NB4 (cell line): Measurements from ENCODE around the gene PCDHB7.
"Not testable (repeated sequence)": the region's sequence is repeated elsewhere in the genome, so short reads cannot be mapped to it uniquely, and the experiment has no call there.

Experiments used
- MAX ChIP-seq: IDR thresholded peaks from 2 replicates; pipeline ENCODE4 v1.6.1; 2011; ENCODE audit warnings: low read depth, low read length
- MYC ChIP-seq: IDR thresholded peaks from 2 replicates; pipeline ENCODE4 v1.6.1; 2011; ENCODE audit warnings: low read depth, low read length
- POLR2A ChIP-seq: IDR thresholded peaks from 2 replicates; pipeline ENCODE4 v1.6.1; 2011; ENCODE audit warnings: mild to moderate bottlenecking; ENCODE audit not compliant: insufficient read length; ENCODE audit errors: extremely low read depth
- TF ChIP-seq, protein P1 (sequence below): IDR thresholded peaks from one replicate; pipeline ENCODE4 v1.5.1; 2012; ENCODE audit warnings: low read depth, low read length

- TF ChIP-seq, protein P1, sequence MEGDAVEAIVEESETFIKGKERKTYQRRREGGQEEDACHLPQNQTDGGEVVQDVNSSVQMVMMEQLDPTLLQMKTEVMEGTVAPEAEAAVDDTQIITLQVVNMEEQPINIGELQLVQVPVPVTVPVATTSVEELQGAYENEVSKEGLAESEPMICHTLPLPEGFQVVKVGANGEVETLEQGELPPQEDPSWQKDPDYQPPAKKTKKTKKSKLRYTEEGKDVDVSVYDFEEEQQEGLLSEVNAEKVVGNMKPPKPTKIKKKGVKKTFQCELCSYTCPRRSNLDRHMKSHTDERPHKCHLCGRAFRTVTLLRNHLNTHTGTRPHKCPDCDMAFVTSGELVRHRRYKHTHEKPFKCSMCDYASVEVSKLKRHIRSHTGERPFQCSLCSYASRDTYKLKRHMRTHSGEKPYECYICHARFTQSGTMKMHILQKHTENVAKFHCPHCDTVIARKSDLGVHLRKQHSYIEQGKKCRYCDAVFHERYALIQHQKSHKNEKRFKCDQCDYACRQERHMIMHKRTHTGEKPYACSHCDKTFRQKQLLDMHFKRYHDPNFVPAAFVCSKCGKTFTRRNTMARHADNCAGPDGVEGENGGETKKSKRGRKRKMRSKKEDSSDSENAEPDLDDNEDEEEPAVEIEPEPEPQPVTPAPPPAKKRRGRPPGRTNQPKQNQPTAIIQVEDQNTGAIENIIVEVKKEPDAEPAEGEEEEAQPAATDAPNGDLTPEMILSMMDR = not testable (repeated sequence)
- TF ChIP-seq POLR2A, MAX, MYC: not testable (repeated sequence)
These were observed 20.8 kb upstream of the PCDHB7 start for GRCh38 chr5:141151632-141152031.
